ENCODE measurements around the gene PITX1.

The PITX1 gene

GRCh38 chr5:135055396-135055795 is 21.4 kb upstream of the PITX1 start:
- no peak for TF ChIP-seq NFIC (IDR thresholded peaks at IDR 0.05)
- TF ChIP-seq RAD21 (IDR thresholded peaks at IDR 0.05; ENCODE audit: low read depth): no peak
- no peak for TF ChIP-seq TAF1 (IDR thresholded peaks at IDR 0.05; ENCODE audit: low read depth)
- TF ChIP-seq CREB1 (IDR thresholded peaks at IDR 0.05; ENCODE audit: low read depth): no peak
- TF ChIP-seq TEAD4 (IDR thresholded peaks at IDR 0.05): no peak
- no peak for TF ChIP-seq REST (IDR thresholded peaks at IDR 0.05; ENCODE audit: low read depth)
- no peak for TF ChIP-seq USF1 (IDR thresholded peaks at IDR 0.05)
- no peak for TF ChIP-seq FOXM1 (IDR thresholded peaks at IDR 0.05; ENCODE audit: borderline replicate concordance, low read depth)
- TF ChIP-seq YY1 (IDR thresholded peaks at IDR 0.05; ENCODE audit: low read depth): no peak
- TF ChIP-seq MAX (IDR thresholded peaks at IDR 0.05): no peak
- no peak for TF ChIP-seq ZBTB7A (IDR thresholded peaks at IDR 0.05; ENCODE audit: low read depth)
- no peak for TF ChIP-seq EP300 (IDR thresholded peaks at IDR 0.05; ENCODE audit: borderline replicate concordance)
- no peak for TF ChIP-seq EGR1 (IDR thresholded peaks at IDR 0.05)
- TF ChIP-seq TCF12 (IDR thresholded peaks at IDR 0.05; ENCODE audit: low read depth): no peak
- no peak for TF ChIP-seq CEBPB (IDR thresholded peaks at IDR 0.05)

GRCh38 chr5:135054546-135054945 is 20.5 kb upstream of the PITX1 start:
- TF ChIP-seq CREB1 (IDR thresholded peaks at IDR 0.05; ENCODE audit: low read depth) (no peak), USF1 (IDR thresholded peaks at IDR 0.05) (no peak), ZBTB7A (IDR thresholded peaks at IDR 0.05; ENCODE audit: low read depth) (no peak), TEAD4 (IDR thresholded peaks at IDR 0.05) (no peak)

GRCh38 chr5:135053989-135054388 is 20.0 kb upstream of the PITX1 start:
- TF ChIP-seq CREB1 (IDR thresholded peaks at IDR 0.05; ENCODE audit: low read depth) (no peak), USF1 (IDR thresholded peaks at IDR 0.05) (no peak), EP300 (IDR thresholded peaks at IDR 0.05; ENCODE audit: borderline replicate concordance) (no peak), CEBPB (IDR thresholded peaks at IDR 0.05) (no peak), YY1 (IDR thresholded peaks at IDR 0.05; ENCODE audit: low read depth) (no peak), TEAD4 (IDR thresholded peaks at IDR 0.05) (no peak), NFIC (IDR thresholded peaks at IDR 0.05) (no peak), ZBTB7A (IDR thresholded peaks at IDR 0.05; ENCODE audit: low read depth) (no peak), FOXM1 (IDR thresholded peaks at IDR 0.05; ENCODE audit: borderline replicate concordance, low read depth) (no peak), REST (IDR thresholded peaks at IDR 0.05; ENCODE audit: low read depth) (no peak), EGR1 (IDR thresholded peaks at IDR 0.05) (no peak), TCF12 (IDR thresholded peaks at IDR 0.05; ENCODE audit: low read depth) (no peak), RAD21 (IDR thresholded peaks at IDR 0.05; ENCODE audit: low read depth) (no peak), TAF1 (IDR thresholded peaks at IDR 0.05; ENCODE audit: low read depth) (no peak), MAX (IDR thresholded peaks at IDR 0.05) (no peak)

- TF ChIP-seq NFIC (IDR thresholded peaks at IDR 0.05) (no peak), ZBTB7A (IDR thresholded peaks at IDR 0.05; ENCODE audit: low read depth) (no peak), YY1 (IDR thresholded peaks at IDR 0.05; ENCODE audit: low read depth) (no peak), REST (IDR thresholded peaks at IDR 0.05; ENCODE audit: low read depth) (no peak), RAD21 (IDR thresholded peaks at IDR 0.05; ENCODE audit: low read depth) (no peak), TCF12 (IDR thresholded peaks at IDR 0.05; ENCODE audit: low read depth) (no peak), CREB1 (IDR thresholded peaks at IDR 0.05; ENCODE audit: low read depth) (no peak), MAX (IDR thresholded peaks at IDR 0.05) (no peak), EP300 (IDR thresholded peaks at IDR 0.05; ENCODE audit: borderline replicate concordance) (no peak), FOXM1 (IDR thresholded peaks at IDR 0.05; ENCODE audit: borderline replicate concordance, low read depth) (no peak), EGR1 (IDR thresholded peaks at IDR 0.05) (no peak), CEBPB (IDR thresholded peaks at IDR 0.05) (no peak), TEAD4 (IDR thresholded peaks at IDR 0.05) (no peak)
Measured at GRCh38 chr5:135053278-135053677, 19.2 kb upstream of the PITX1 start.
